GM19372 (cell line): Measurements from ENCODE around the gene UNC79.
"Not testable (repeated sequence)": the region's sequence is repeated elsewhere in the genome, so short reads cannot be mapped to it uniquely, and the experiment has no call there.

ENCODE experiments used
- ATAC-seq: cut with Tn5 transposase; IDR thresholded peaks from one replicate; pipeline ENCODE4 v1.9.1; 2021; ENCODE audit warnings: mild to moderate bottlenecking, low read depth, moderate library complexity; ENCODE audit not compliant: unreplicated experiment

Gene UNC79

DNA sequence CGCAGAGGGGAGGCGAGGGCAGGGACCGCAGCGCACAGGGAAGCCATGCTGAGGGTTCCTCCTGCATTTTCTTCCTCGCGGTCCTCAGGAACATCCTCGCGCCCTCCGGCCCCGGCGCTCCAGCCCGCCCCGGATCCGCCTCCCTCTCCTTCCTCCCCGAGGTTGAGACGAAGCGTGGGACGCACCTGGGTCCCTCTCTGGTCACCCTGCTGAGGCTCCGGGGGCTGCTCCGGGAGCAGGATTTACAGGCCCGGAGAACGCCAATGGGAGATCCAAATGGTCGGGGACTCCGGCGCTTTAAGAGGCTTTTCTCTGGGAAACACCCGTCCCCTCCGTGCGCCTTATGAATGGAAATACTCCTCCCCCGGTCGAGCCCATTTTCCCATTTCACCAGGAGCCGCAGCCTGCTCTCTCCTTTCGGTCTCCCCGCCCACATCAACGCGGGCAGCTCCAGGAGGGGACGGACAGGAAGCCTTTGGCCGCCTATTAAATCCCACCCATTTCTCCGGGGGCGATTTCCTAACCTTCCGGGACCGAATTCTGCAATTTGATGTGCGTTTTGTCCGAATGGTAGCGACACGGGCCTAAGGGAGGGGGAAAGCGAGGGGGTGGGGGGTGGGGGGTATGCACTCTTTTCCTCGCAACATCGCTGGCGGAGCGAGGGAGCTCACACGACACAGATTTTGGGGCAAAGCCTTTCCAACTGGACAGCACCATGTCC is at the start of gene UNC79:
TSS of gene UNC79 (plus strand) at position 625 of the 721 bp plus-strand sequence. CDS start at position 716, 91 bp downstream.
- no peak for ATAC-seq

DNA sequence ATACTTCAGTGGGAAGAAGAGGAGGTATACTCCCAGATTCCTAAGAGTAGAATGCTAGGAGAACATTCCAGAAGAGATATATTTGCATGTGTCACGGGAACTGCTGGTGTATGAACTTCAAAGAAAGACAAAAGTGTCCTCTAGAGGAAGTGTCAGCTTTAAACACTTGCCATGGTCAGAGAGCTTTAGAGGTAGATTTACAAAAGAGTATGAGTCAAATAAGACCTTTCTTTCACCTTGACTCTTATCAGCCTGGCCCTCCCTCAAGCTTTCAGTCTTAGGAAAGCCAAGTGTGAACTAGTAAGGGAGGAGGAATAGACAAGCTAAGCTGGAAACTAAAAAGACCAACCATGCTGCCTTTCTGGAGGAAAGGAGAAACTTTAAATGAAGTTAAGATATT is 49.1 kb upstream of the UNC79 start:
- ATAC-seq, result peak; percentile 54

- not testable (repeated sequence) for ATAC-seq
These were observed 46.5 kb upstream of the UNC79 start for GRCh38 chr14:93384256-93384655.

- no peak for ATAC-seq
These were observed 35.5 kb upstream of the UNC79 start for GRCh38 chr14:93395231-93395630.

DNA sequence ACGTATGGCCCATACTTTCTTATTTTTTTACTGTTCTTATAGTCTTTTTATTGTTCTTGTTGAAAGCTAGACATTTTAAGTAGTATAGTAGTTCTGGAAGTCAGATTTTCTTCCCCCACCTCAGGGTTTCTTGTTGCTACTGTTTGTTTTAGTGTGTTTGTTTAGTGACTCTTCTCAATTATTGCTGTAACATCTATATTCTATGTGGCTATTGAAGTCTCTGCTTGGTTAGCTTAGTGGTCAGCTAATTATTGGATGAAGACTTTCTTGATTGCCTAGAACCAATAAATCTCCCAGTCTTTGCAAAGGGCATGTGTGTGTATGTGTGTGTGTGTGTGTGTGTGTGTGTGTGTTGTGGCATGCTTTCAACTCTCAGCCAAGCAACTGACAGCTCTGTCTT is 34.3 kb upstream of the UNC79 start:
- no peak for ATAC-seq

GRCh38 chr14:93398491-93398890 is 32.2 kb upstream of the UNC79 start:
- no peak for ATAC-seq

GRCh38 chr14:93402951-93403350 is 27.8 kb upstream of the UNC79 start:
- no peak for ATAC-seq

- ATAC-seq, result no peak
These were observed 20.7 kb upstream of the UNC79 start for GRCh38 chr14:93410021-93410420.

GRCh38 chr14:93410893-93411292 is 19.8 kb upstream of the UNC79 start:
- no peak for ATAC-seq

GRCh38 chr14:93425136-93425535 is 5.6 kb upstream of the UNC79 start:
- ATAC-seq, result not testable (repeated sequence)

GRCh38 chr14:93426750-93427149 is 4.0 kb upstream of the UNC79 start:
- no peak for ATAC-seq

DNA sequence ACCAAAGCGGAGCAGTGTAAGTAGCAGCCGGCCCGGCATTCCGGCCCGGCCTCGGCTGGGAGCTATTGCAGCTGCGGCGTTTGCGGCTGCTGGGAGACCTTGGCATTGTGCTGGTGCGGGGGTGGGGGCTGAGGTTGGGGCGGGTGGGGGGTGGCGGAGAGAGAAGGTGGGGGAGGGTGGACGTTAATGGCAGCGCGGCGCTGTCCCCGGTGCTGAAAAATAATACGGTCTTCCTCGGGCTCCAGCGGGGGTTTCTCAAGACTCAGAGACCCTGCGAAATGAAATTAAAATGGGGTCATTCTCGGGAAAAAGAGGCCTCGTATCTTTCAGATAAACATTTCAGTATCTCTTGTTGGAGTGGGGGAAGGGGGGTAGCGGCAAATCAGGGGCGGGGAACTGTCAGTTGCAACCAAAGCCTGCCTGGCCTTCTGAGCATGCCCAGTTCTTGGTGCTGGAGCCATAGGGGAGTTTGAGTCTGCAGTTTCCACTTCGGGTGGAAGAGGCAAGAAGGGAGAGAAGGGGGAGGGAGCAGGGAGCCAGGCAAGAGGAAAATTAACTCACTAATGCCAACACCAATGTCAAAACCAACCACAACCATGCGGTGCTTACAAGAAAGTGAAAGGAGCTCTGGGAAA is 414 bp downstream of the UNC79 start:
- no peak for ATAC-seq

- ATAC-seq, result no peak
These were observed 23.5 kb downstream of the UNC79 start for GRCh38 chr14:93454224-93454623.

DNA sequence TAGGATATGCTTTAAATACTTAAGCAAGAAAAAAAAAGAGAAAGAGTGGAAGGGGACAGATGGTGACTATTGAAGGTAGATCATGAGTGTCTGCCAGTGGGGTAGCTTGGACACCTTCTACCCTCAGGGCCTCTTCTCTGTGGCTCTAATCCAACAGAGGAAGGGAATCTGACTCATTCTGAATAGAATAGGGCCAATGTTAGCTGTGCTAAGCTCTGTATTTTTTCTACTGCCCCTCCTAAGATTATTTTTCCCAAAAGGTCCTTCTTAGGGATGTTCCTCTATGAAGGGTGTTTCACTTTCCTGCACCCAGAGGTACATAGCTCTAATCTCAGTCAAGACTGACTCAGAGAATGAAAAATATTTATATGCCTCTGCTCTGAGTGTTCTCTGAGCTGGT is 25.6 kb downstream of the UNC79 start:
- no peak for ATAC-seq

DNA sequence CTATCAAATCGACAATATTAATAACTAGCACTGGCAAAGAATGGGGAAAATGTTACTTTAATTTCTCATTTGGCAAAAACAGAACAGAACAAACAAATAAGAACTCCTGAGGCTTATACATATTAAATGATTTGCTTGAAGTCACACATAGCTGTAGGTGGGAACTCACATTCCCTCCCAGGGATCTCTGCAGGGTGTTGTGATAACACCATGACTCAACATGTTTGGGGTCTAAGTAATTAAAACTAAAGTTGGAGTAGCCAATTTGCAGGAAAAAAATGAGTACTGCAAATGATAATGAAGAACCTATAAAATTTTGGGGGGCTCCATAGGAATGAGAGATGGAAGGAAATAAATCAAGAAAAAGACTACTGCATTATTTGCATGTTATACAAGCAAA is 27.5 kb downstream of the UNC79 start:
- ATAC-seq, result no peak

- ATAC-seq, result no peak
These were observed 31.7 kb downstream of the UNC79 start for GRCh38 chr14:93462479-93462878.

- no peak for ATAC-seq
These were observed 33.5 kb downstream of the UNC79 start for GRCh38 chr14:93464271-93464670.

GRCh38 chr14:93475471-93475870 is 44.7 kb downstream of the UNC79 start:
- no peak for ATAC-seq

GRCh38 chr14:93476305-93476704 is 45.6 kb downstream of the UNC79 start:
- ATAC-seq, result no peak

DNA sequence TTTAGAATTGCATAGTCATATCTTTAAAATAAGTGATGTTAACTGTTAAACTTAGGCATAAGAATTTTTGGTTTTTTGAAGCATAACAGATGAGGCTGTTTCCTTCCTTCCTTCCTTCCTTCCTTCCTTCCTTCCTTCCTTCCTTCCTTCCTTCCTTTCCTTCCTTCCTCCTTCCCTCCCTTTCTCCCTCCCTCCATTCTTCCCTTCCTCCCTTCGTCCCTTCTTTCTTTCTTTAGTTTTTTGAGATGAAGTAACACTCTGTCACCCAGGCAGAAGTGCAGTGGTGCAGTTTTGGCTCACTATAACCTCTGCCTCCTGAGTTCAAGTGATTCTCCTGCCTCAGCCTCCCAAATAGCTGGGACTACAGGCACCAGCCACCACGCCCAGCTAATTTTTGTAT is 48.3 kb downstream of the UNC79 start:
- ATAC-seq, result not testable (repeated sequence)

DNA sequence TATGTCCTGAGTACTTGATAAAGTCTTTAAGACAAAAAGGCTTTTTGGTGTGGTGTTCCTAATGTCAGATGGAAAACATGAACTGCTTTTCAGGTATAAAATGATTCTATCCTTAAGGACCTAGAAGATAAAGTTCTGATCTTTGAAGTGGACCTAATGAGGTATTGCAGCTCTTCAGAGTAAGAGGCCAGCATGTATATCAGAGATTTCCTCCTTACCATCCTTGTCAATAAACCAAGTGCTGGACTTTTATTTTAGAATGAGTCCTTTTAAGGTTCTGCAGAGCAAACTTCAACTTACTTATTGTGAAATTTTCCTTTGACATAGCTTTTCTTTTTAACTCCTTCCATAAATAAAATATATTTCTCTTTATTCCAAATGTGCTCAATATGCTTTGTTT is 50.1 kb downstream of the UNC79 start:
- no peak for ATAC-seq

- ATAC-seq, result no peak
These were observed 51.0 kb downstream of the UNC79 start for GRCh38 chr14:93481758-93482157.
